ENCODE data around the gene TUBGCP5.
"Not testable (repeated sequence)": the region's sequence is repeated elsewhere in the genome, so short reads cannot be mapped to it uniquely, and the experiment has no call there.

TUBGCP5 gene

DNA sequence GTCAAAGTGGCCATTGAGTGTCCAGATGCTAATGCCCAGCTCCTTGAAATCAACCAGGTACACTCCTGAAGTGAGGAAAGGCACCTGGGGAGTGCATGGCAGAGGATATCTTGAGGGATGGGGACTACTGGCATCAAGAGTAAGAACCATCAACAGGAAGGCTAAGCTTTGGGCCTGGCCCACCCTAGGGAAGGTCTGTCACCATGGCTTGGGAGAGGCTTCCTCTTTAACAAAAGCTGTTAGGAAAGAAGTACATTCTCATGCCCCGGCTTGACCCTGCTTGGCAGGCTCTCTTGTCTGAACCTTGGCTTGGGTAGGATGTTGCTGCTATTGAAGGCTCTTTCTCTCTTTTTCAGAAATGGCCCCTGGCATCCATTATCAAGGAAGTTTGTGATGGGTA, 43.7 kb upstream of the TUBGCP5 start:
- POLR2A ChIA-PET, result no interaction called here
- TF ChIP-seq OSR2 (tag by site-specific recombination; IDR thresholded peaks at IDR 0.05) (no peak), ZNF677 (tag by site-specific recombination; IDR thresholded peaks at IDR 0.05) (no peak), TRIM28 (IDR thresholded peaks at IDR 0.05; ENCODE audit: borderline replicate concordance, low read length) (no peak)
- TF ChIP-seq, protein P1, sequence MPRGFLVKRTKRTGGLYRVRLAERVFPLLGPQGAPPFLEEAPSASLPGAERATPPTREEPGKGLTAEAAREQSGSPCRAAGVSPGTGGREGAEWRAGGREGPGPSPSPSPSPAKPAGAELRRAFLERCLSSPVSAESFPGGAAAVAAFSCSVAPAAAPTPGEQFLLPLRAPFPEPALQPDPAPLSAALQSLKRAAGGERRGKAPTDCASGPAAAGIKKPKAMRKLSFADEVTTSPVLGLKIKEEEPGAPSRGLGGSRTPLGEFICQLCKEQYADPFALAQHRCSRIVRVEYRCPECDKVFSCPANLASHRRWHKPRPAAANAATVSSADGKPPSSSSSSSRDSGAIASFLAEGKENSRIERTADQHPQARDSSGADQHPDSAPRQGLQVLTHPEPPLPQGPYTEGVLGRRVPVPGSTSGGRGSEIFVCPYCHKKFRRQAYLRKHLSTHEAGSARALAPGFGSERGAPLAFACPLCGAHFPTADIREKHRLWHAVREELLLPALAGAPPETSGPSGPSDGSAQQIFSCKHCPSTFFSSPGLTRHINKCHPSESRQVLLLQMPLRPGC (tag by site-specific recombination; IDR thresholded peaks at IDR 0.05), result no peak
- TF ChIP-seq, protein P2, sequence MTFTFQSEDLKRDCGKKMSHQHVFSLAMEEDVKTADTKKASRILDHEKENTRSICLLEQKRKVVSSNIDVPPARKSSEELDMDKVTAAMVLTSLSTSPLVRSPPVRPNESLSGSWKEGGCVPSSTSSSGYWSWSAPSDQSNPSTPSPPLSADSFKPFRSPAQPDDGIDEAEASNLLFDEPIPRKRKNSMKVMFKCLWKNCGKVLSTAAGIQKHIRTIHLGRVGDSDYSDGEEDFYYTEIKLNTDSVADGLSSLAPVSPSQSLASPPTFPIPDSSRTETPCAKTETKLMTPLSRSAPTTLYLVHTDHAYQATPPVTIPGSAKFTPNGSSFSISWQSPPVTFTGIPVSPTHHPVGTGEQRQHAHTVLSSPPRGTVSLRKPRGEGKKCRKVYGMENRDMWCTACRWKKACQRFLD (tag by site-specific recombination; IDR thresholded peaks at IDR 0.05), result no peak
- CTCF ChIA-PET, result interaction anchor here (0.6 kb wide), 1 partner anchor 19 kb away, joined by 3 read pairs; no protein-coding TSS in a partner anchor
- Histone ChIP-seq H3K4me3 (ENCODE audit: low read depth, low read length) (no peak overlapping the region), H3K9me3 (ENCODE audit: control insufficient read depth, insufficient read depth, low read depth, low read length) (no peaks in the 10 kb centered on the region), H3K27ac (ENCODE audit: extremely low read depth, low read depth, low read length) (no peak overlapping the region), H3K36me3 (ENCODE audit: control insufficient read depth in 2 of 2, insufficient read depth in 1 of 2, low read length in 2 of 2) (no peaks in the 10 kb centered on the region), H3K4me1 (ENCODE audit: control insufficient read depth, insufficient read depth, low read length) (no peaks in the 10 kb centered on the region)

DNA sequence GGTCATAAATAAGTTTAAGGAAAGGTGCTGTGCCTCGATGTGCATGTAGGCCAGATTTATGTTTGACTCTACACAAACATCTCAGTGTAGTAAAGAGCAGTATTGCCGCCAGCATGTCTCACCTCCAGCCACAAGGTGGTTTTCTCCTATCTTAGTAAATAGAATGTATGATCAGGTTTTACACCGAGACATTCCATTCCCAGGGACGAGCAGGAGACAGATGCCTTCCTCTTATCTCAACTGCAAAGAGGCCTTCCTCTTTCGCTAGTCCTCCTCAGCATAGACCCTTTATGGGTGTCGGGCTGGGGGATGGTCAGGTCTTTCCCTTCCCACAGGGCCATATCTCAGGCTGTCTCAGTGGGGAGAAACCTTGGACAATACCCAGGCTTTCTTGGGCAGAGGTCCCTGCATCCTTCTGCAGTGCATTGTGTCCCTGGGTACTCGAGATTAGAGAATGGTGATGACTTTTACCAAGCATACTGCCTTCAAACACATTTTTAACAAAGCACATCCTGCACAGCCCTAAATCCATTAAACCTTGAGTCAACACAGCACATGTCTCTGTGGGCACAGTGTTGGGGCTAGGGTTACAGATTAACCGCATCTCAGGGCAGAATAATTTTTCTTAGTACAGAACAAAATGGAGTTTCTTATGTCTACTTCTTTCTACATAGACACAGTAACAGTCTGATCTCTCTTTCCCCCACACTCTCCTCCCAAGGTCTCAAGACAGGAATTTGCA, 42.8 kb upstream of the TUBGCP5 start:
- H3K36me3 ChIP-seq (ENCODE audit: control insufficient read depth in 2 of 2, insufficient read depth in 1 of 2, low read length in 2 of 2); H3K9me3 ChIP-seq (ENCODE audit: control insufficient read depth, insufficient read depth, low read depth, low read length); POLR2A ChIA-PET; H3K27ac ChIP-seq (ENCODE audit: extremely low read depth, low read depth, low read length); H3K4me3 ChIP-seq (ENCODE audit: low read depth, low read length); H3K4me1 ChIP-seq (ENCODE audit: control insufficient read depth, insufficient read depth, low read length); CTCF ChIA-PET: not testable (repeated sequence)

DNA sequence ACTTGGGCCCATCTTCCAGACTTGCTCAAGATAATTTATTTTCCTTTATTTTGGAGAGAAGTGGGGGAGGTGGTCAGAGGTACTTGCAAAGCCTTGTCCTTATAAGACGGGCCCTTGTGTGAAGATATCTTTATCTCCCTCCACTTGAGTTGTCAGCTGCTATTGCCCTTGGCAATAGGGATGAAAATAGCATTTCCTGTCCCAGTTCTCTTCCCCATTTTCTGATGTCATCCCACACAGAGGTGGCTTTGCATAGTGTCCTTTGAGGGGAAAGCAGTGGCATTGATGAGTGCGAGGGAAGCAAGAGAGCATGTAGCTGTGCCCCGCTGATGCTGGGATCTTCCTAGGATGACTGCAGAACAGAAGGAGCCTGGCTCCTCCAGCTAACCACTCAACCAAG, 41.9 kb upstream of the TUBGCP5 start:
- no peak overlapping the region for H3K27ac ChIP-seq (ENCODE audit: extremely low read depth, low read depth, low read length)
- no peaks in the 10 kb centered on the region for H3K36me3 ChIP-seq (ENCODE audit: control insufficient read depth in 2 of 2, insufficient read depth in 1 of 2, low read length in 2 of 2)
- H3K4me3 ChIP-seq (ENCODE audit: low read depth, low read length), result no peak overlapping the region
- H3K4me1 ChIP-seq (ENCODE audit: control insufficient read depth, insufficient read depth, low read length), result no peaks in the 10 kb centered on the region
- ChIA-PET POLR2A (no interaction called here), CTCF (no interaction called here)
- no peak for TF ChIP-seq ZNF184 (tag by site-specific recombination; IDR thresholded peaks at IDR 0.05)
- H3K9me3 ChIP-seq (ENCODE audit: control insufficient read depth, insufficient read depth, low read depth, low read length), result no peaks in the 10 kb centered on the region

DNA sequence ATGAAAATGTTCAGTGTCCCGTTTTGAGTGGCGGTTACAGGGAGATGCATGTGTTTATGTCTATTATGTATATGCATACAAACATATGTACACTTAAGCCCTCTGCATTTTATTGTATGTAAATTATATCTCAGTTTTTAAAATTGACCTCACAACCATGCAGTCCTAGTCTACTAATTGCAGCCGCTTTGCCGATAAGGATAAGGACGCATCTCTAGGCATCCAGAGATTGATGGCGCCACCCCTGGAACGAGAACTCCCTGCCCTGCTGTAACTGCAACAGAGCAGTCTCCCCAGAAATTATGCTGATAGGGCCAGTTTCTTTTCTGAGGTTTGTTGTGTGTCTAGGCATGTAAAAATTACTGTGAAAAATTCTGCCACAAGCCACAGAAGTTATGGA, 40.4 kb upstream of the TUBGCP5 start:
- CTCF ChIA-PET, result no interaction called here
- no peak for TF ChIP-seq YY2 (tag by site-specific recombination; IDR thresholded peaks at IDR 0.05)
- no peak for TF ChIP-seq ZNF792 (tag by site-specific recombination; IDR thresholded peaks at IDR 0.05)
- TF ChIP-seq, protein P3, sequence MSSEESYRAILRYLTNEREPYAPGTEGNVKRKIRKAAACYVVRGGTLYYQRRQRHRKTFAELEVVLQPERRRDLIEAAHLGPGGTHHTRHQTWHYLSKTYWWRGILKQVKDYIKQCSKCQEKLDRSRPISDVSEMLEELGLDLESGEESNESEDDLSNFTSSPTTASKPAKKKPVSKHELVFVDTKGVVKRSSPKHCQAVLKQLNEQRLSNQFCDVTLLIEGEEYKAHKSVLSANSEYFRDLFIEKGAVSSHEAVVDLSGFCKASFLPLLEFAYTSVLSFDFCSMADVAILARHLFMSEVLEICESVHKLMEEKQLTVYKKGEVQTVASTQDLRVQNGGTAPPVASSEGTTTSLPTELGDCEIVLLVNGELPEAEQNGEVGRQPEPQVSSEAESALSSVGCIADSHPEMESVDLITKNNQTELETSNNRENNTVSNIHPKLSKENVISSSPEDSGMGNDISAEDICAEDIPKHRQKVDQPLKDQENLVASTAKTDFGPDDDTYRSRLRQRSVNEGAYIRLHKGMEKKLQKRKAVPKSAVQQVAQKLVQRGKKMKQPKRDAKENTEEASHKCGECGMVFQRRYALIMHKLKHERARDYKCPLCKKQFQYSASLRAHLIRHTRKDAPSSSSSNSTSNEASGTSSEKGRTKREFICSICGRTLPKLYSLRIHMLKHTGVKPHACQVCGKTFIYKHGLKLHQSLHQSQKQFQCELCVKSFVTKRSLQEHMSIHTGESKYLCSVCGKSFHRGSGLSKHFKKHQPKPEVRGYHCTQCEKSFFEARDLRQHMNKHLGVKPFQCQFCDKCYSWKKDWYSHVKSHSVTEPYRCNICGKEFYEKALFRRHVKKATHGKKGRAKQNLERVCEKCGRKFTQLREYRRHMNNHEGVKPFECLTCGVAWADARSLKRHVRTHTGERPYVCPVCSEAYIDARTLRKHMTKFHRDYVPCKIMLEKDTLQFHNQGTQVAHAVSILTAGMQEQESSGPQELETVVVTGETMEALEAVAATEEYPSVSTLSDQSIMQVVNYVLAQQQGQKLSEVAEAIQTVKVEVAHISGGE (tag by site-specific recombination; conservative IDR thresholded peaks at IDR 0.05; ENCODE audit: low read depth), result no peak
- TF ChIP-seq ZNF426 (tag by site-specific recombination; IDR thresholded peaks at IDR 0.05), result no peak
- H3K4me3 ChIP-seq (ENCODE audit: low read depth, low read length), result no peak overlapping the region
- no peak overlapping the region for H3K27ac ChIP-seq (ENCODE audit: extremely low read depth, low read depth, low read length)
- no peaks in the 10 kb centered on the region for H3K4me1 ChIP-seq (ENCODE audit: control insufficient read depth, insufficient read depth, low read length)
- H3K9me3 ChIP-seq (ENCODE audit: control insufficient read depth, insufficient read depth, low read depth, low read length), result no peaks in the 10 kb centered on the region
- no peaks in the 10 kb centered on the region for H3K36me3 ChIP-seq (ENCODE audit: control insufficient read depth in 2 of 2, insufficient read depth in 1 of 2, low read length in 2 of 2)
- POLR2A ChIA-PET, result no interaction called here
